Limb (tissue), 2 donors: ENCODE results near the gene SPEM1.

ENCODE experiments used
- DNase-seq, 2 donors: peaks; one replicate each; pipeline ENCODE4 v3.0.0-alpha.2; 2016; ENCODE audit errors: extremely low spot score in 2 of 2

The SPEM1 gene

GRCh38 chr17:7418472-7419152, 1.5 kb upstream of the SPEM1 start:
- DNase-seq, result peak in 1 of 2 donors; percentile 36

- no peak for DNase-seq
Observed at GRCh38 chr17:7421186-7421585, 1.1 kb downstream of the SPEM1 start.

- no peak for DNase-seq
Observed at GRCh38 chr17:7423679-7424078, 3.6 kb downstream of the SPEM1 start.

GRCh38 chr17:7425316-7425715, 5.2 kb downstream of the SPEM1 start, which contains the start of gene SPEM2:
TSS of gene SPEM2 (plus strand) at chr17:7425616. CDS start at chr17:7425689, 73 bp downstream.
- no peak for DNase-seq

GRCh38 chr17:7425756-7426155, 5.6 kb downstream of the SPEM1 start:
- no peak for DNase-seq

- no peak for DNase-seq
Observed at GRCh38 chr17:7426203-7426863, 6.2 kb downstream of the SPEM1 start.

GRCh38 chr17:7426896-7427489, 6.9 kb downstream of the SPEM1 start:
- no peak for DNase-seq

- no peak for DNase-seq
Observed at GRCh38 chr17:7427549-7427948, 7.4 kb downstream of the SPEM1 start.

GRCh38 chr17:7428557-7428956, 8.4 kb downstream of the SPEM1 start, which contains the start of gene SPEM3:
TSS of gene SPEM3 (plus strand) at chr17:7428857. CDS start at chr17:7428903, 46 bp downstream.
- no peak for DNase-seq

GRCh38 chr17:7429722-7430121, 9.6 kb downstream of the SPEM1 start:
- no peak for DNase-seq

GRCh38 chr17:7431231-7431630, 11.1 kb downstream of the SPEM1 start:
- no peak for DNase-seq

GRCh38 chr17:7432296-7432695, 12.2 kb downstream of the SPEM1 start:
- no peak for DNase-seq

GRCh38 chr17:7435676-7436555, 15.8 kb downstream of the SPEM1 start:
- DNase-seq, result peak in 1 of 2 donors; percentile 69

GRCh38 chr17:7436556-7437368, 16.6 kb downstream of the SPEM1 start:
- peak; percentile 69 to 85 for DNase-seq

- no peak for DNase-seq
Observed at GRCh38 chr17:7437369-7437863, 17.3 kb downstream of the SPEM1 start.

GRCh38 chr17:7437950-7438614, 18.0 kb downstream of the SPEM1 start:
- peak in 1 of 2 donors; percentile 79 for DNase-seq

GRCh38 chr17:7438656-7439460, 18.7 kb downstream of the SPEM1 start:
- no peak for DNase-seq

- DNase-seq, result peak in 1 of 2 donors; percentile 51
Observed at GRCh38 chr17:7439462-7440112, 19.5 kb downstream of the SPEM1 start, which contains the start of gene FGF11. TSS of gene FGF11 (plus strand) at chr17:7439512. CDS start at chr17:7439621, 109 bp downstream.
